ENCODE data around the gene NRG3. TPM values are rescaled to one million over a fixed set of nuclear protein-coding genes. Genes with fewer than 3 reads are reported as not detected.

NRG3 gene
- total RNA-seq, 6 experiments from 2014 or later: not detected

GRCh38 chr10:82221056-82221455 lies 346.1 kb downstream of the NRG3 start:
- no peak for DNase-seq
- peaks cover 30% of the 10 kb centered on the region for H3K9me3 Mint-ChIP-seq
- H3K4me3 Mint-ChIP-seq: no peak overlapping the region
- no peak for TF ChIP-seq CTCF (IDR thresholded peaks at IDR 0.05)
- H3K4me1 Mint-ChIP-seq (ENCODE audit: low read depth): no peaks in the 10 kb centered on the region
- H3K36me3 Mint-ChIP-seq (ENCODE audit: low read depth): peaks cover 5% of the 10 kb centered on the region; the same call in 1 of the 2 replicates
- no peak overlapping the region for H3K27ac Mint-ChIP-seq
- peaks cover 1% of the 10 kb centered on the region; the same call in 1 of the 2 replicates for H3K27me3 Mint-ChIP-seq (ENCODE audit: insufficient read depth)

GRCh38 chr10:82221601-82222149 lies 346.7 kb downstream of the NRG3 start:
- Mint-ChIP-seq H3K27me3 (ENCODE audit: insufficient read depth) (peaks cover 1% of the 10 kb centered on the region; the same call in 1 of the 2 replicates), H3K4me1 (ENCODE audit: low read depth) (no peaks in the 10 kb centered on the region), H3K27ac (no peak overlapping the region), H3K36me3 (ENCODE audit: low read depth) (peaks cover 5% of the 10 kb centered on the region; the same call in 1 of the 2 replicates), H3K9me3 (peaks cover 30% of the 10 kb centered on the region), H3K4me3 (no peak overlapping the region)
- TF ChIP-seq CTCF (IDR thresholded peaks at IDR 0.05): no peak
- DNase-seq: no peak

GRCh38 chr10:82228701-82229100 lies 353.7 kb downstream of the NRG3 start:
- DNase-seq: no peak
- peaks cover 38% of the 10 kb centered on the region for H3K9me3 Mint-ChIP-seq
- H3K4me1 Mint-ChIP-seq (ENCODE audit: low read depth): no peaks in the 10 kb centered on the region
- H3K4me3 Mint-ChIP-seq: no peak overlapping the region
- 0 out of 2 replicates have a peak, but pooled peaks cover 5% of the 10 kb centered on the region for H3K36me3 Mint-ChIP-seq (ENCODE audit: low read depth)
- no peak overlapping the region for H3K27ac Mint-ChIP-seq
- H3K27me3 Mint-ChIP-seq (ENCODE audit: insufficient read depth): peaks cover under 1% of the 10 kb centered on the region; the same call in 1 of the 2 replicates
- no peak for TF ChIP-seq CTCF (IDR thresholded peaks at IDR 0.05)

GRCh38 chr10:82234173-82234572 lies 359.2 kb downstream of the NRG3 start:
- Mint-ChIP-seq H3K27ac (no peak overlapping the region), H3K27me3 (ENCODE audit: insufficient read depth) (peaks cover 1% of the 10 kb centered on the region; the same call in 1 of the 2 replicates), H3K4me3 (no peak overlapping the region), H3K9me3 (peaks cover 43% of the 10 kb centered on the region), H3K4me1 (ENCODE audit: low read depth) (no peaks in the 10 kb centered on the region), H3K36me3 (ENCODE audit: low read depth) (0 out of 2 replicates have a peak, but pooled peaks cover 5% of the 10 kb centered on the region)
- no peak for DNase-seq
- TF ChIP-seq CTCF (IDR thresholded peaks at IDR 0.05): no peak

- H3K9me3 Mint-ChIP-seq: peaks cover 30% of the 10 kb centered on the region
- TF ChIP-seq CTCF (IDR thresholded peaks at IDR 0.05): no peak
- no peak overlapping the region for H3K27ac Mint-ChIP-seq
- H3K27me3 Mint-ChIP-seq (ENCODE audit: insufficient read depth): peaks cover 1% of the 10 kb centered on the region; the same call in 1 of the 2 replicates
- no peaks in the 10 kb centered on the region for H3K36me3 Mint-ChIP-seq (ENCODE audit: low read depth)
- no peak for DNase-seq
- no peaks in the 10 kb centered on the region for H3K4me1 Mint-ChIP-seq (ENCODE audit: low read depth)
- H3K4me3 Mint-ChIP-seq: no peak overlapping the region
Measured at GRCh38 chr10:82236084-82236731, 361.2 kb downstream of the NRG3 start.

Measured in HFFc6 (cell line).